HG03135 (cell line): ENCODE results near the gene LRRC53.

Source experiments
- ATAC-seq: cut with Tn5 transposase; IDR thresholded peaks from one replicate; pipeline ENCODE4 v1.9.1; 2021; ENCODE audit warnings: mild to moderate bottlenecking, moderate library complexity; ENCODE audit not compliant: unreplicated experiment

Gene LRRC53

DNA sequence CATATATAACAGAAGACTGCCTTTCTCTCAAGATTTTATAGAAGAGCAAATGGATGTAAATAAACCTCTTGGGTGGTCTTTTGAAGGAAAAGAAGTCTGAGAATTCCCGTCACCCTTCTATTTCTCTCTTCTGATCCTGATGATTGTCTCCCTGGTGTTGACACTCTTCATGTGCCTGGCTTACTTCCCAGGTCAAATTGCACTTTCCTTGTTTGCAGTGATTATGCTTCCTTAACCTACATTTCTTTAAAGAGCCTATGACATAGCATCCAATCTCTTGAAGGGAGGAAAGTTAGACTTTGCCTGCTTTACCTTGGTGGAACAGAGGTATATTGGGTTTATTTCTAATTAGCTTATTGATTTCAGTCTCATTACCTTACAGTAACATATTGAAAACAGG lies 80.1 kb downstream of the LRRC53 start:
- ATAC-seq = no peak

GRCh38 chr1:74431531-74431930 lies 80.9 kb downstream of the LRRC53 start:
- no peak for ATAC-seq

DNA sequence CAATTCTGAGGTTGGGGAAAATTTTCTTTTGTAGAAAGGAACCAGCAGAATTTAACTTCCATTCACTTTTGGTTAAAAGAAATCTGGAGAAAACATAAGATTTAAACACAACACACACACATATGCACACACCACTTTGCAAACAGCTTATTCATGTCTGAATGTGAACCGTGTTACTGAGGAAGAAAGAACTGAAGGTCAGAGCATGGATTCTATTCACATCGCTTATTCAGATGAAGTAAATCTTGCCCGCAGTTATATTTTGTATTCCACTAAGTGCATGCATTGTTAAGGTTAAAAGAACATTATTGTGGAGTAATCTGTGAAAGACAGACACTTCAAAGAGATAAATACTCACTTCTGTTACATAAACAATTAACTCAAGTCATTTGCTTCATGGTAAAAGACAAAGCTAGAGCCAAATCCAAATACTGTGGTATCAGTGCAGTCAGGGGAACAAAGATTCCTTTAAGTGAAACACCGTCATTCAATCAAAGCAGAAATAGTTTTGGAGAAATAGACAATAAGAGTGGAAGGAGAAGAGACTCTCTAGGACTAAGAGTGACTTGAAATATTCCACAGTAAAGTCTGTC lies 82.0 kb downstream of the LRRC53 start:
- ATAC-seq = no peak

DNA sequence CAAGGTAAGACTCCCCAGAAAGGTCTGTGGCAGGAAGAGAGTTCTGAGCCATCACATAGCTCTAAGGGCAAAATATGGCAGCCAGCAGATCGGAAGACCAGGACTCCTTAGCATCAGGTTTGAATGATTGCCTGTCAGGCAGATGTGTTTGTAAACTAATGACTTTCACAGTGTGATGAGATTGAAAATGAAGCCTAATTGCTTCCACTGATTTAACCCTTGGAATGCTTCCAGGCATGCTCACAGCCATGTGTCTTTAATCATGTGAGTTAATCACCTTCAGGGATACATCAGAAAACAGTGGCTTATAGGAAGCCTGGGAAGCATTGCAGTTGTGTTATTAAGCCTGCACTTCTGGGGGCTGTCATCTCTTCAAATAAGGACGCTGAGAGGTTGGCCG lies 82.8 kb downstream of the LRRC53 start:
- no peak for ATAC-seq

- ATAC-seq = no peak
Measured at GRCh38 chr1:74427681-74428080, 84.7 kb downstream of the LRRC53 start.

DNA sequence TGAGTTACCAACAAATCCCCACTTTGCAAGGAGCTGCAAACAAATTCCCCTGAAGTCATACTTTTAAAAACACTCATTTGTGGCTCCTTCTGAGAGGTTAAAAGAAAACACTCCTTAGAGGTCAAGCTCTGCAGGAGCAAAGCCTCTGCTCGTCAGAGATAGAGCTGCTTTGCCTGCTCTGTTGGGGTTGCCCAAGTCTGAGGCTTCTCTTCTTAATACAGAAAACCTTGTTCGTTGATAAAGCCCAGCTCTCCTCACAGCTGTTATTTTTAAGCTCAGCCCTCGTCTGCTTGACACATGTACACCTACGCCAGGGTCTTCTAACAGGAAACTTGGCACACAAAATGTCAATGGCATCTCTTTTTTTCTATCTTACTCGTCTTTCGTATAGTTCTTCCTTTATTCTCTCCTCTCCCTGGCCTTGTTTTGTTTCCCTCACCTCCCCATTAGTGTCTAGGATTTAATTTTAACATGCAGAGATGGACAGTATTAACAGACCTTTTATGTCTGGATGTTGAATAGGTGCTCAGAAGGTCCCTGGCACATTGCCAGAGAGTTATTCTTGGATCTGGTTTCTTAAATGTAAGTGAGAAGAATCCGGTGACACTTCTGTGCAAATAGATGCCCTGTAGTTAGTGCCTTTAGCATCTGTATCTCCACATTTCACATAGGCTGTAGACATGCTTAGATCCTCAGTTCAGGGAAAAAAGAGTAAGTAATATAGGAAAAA lies 86.0 kb downstream of the LRRC53 start:
- ATAC-seq = no peak

DNA sequence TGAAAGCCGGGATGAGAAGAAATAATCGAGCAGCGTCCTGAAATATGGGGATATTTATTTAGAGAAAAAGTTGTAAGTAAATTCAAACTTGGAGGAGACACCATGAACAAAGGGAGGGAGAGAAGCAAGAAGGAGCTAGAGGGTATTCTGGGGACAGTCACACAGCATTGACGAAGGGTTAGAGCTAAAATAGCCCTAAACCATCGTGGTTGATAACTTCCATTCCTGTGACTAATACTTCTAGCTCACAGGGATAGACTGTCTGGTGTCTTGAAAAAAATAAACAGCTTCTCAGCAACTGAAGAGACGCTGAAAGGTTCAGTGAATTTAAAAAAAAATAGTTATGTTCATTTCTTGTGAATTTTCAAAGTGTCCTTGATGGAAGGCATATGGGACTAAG lies 86.7 kb downstream of the LRRC53 start:
- ATAC-seq = no peak

DNA sequence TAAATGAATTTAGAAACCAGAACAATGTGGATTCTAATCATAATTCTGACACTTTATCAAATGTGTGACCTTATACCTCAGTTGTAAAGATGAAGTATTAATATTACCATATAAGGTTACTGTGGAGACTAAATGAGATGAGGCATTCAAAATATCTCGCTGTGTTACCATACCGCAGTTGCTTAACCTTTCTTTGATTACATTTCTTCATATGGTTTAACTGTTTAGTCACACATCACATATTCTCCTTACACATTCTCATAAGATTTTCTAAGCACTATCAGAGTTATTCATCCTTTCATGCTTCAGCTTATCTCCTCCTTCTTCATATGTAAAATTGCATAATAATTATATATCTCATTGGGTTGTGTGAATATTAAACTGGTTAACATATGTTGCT lies 88.9 kb downstream of the LRRC53 start:
- no peak for ATAC-seq

DNA sequence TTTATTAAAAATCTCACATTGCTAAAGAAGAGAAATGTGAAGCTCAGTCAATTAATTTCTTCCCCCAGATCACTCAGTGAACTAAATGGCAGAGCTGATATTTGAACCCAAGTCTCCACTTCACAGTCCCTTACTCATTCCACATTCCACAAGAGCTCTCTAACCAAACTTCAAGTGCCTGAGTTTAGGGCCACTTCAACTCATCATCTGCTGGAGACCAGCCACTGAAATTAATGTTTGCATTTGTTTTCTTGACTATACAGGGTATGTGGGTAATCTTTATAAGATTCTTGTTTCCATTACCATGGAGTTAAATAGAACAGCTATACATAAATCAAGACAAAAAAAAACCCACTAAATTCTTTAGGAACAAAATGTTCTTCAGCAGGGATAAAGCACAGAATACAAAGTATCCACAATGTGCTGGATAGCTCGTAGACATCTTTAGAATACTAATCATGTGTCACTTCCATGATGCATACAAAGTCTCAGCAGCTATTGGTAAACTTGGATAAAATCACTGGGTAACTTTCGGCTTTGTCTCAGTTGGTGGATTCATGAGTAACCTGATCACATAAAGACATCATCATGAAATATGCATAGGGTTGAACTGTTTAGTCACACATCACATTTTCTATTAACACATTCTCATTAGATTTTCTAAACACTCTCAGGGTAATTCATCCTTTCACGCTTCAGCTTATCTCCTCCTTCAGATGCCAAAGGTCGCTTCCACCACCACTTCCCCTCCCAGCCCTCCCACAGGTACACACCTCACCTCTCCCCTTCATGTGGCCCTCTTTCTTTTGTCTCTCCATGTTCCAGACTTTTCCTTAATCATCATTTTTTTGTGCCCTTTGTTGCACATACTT lies 89.8 kb downstream of the LRRC53 start:
- ATAC-seq = no peak

GRCh38 chr1:74420467-74420866 lies 91.9 kb downstream of the LRRC53 start:
- ATAC-seq = no peak
